CD4-positive, alpha-beta T cell treated with Interleukin-6 at 100 ng/mL for 8 hours (primary cell): ENCODE data around the gene CSF1.
"Not testable (repeated sequence)": the region's sequence is repeated elsewhere in the genome, so short reads cannot be mapped to it uniquely, and the experiment has no call there.

Source experiments
- DNase-seq: peaks from one replicate; pipeline ENCODE4 v3.0.0-alpha.2; 2020; ENCODE audit warnings: mixed read lengths, low spot score

Gene CSF1

DNA sequence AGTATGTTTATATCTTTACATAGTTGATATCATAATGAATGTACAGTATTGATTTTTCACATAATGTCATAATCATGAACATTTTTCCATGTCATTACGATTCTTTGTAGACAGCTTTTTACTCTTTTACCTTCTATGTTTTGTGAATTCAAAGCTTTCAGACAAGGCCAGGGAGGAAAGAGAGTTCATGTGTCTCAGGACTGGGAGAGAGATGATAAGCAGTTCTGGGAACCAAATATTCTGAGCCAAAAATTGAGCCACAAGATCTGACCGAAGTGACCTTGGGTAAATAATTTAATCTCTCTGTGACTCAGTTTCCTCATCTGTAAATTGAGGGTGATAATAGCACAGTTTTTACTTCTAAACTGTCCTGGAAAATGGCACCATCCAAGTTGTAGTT lies 31.8 kb downstream of the CSF1 start:
- no peak for DNase-seq

GRCh38 chr1:109944541-109944940 lies 33.9 kb downstream of the CSF1 start:
- no peak for DNase-seq

DNA sequence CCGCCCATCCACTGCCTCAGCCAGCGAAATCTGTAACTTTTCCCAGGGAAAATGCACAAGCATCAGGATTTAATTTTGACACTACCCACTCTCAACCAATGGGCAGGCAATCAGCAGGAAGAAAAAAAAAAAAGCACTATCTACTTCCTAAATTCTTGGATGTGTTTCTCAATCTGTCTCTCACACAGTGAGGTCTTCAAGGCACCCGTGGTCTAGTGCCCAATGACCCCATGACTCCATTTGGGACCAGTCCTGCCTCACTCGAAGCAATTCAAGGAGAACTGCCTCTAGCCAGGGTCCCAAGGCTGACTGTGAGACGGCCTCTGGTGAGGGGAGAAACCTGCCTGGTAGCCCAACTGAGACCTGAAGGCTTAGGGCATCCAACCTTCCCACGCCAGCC lies 35.9 kb downstream of the CSF1 start:
- no peak for DNase-seq

DNA sequence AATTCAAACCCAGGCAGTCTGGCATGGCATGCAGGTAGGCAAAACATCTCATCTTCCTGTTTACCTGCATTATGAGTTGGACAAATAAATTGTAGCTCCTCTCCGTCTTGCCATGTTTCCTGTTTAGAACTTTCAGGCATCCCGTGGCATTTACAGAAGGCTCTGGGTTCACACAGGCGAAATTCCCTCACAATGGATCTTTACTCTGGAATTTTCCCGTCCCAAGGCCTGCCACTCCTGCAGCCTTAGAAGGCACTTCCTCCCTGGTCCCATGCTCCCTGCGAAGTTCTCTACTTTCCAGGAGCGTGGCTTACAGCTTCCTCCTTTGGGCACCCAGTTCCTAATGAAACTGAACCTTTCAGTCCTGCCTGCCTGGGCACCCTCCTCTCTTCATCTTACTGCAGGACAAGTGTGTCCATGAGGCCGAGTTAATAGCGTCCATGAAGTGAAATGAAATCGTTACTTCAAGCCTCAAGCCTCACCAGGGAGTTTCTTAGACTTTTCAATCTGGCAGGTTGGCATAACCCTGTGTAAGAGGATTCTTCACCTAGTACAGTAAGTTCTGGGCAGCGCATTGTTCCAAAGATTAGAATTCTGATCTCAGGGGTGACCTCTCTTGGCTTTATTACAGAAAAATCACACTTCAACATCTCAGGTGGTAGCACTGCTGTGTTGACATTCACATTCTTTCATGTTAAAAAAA lies 37.1 kb downstream of the CSF1 start:
- DNase-seq, result no peak

- DNase-seq, result no peak
Measured at GRCh38 chr1:109948285-109948630, 37.6 kb downstream of the CSF1 start.

DNA sequence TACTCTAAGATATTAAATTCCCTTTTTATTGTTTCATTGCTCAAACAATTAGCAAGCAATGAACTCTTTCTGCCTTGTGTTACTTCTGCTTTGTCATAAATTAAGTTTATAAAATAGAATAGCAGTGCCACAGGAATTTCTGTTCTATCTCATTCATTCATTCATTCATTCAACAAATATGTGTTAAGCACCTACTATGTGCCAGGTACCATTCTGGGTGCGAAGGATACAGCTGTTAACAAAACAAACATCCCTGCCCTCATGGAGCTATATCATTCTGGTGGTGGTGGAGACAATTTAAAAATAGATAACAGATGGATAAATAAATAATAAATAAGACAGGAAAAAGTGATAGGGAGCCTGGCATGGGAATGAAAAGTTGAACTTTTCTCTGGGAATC lies 39.4 kb downstream of the CSF1 start:
- no peak for DNase-seq

- no peak for DNase-seq
Measured at GRCh38 chr1:109950509-109950908, 39.9 kb downstream of the CSF1 start.

- not testable (repeated sequence) for DNase-seq
Measured at GRCh38 chr1:109951501-109951900, 40.9 kb downstream of the CSF1 start.

DNA sequence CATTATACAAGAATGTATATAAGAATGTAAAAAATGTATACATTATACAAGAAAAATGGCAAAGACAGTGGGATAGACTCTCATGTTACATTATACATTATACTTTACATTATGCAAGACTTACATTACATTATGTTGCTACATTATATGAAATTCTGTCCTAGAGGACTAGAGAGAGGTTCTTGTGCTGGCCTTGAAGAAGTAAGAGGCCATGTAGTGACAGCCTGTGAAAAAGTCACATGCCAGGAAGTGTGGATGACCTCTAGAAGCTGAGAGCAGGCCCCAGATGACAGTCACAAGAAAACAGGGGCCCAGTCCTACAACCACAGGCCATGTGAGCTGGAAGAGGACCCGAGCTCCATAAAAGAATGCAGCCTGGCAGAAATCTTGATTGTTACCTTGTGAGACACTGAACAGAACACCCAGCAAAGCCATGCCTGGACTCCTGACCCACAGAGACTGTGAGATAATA lies 43.4 kb downstream of the CSF1 start:
- no peak for DNase-seq

DNA sequence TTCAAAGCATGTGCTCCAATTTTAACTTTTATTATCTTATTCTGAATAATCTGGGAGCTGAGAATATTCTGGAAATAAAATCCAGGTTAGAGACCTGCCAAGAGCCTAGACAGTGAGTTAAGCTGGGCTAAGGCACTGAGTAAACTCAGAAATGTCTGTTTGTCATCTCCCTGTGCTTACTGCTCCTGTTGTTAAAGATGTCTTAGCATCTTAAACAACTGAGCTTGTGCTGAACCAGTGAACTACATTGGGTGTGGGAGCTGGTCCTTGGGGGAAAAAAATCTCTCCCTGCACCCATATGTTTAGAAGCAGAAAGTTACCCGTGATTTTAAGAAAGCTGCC lies 49.0 kb downstream of the CSF1 start:
- no peak for DNase-seq

GRCh38 chr1:109959974-109960744 lies 49.5 kb downstream of the CSF1 start:
- DNase-seq, result no peak

GRCh38 chr1:109960745-109961094 lies 50.1 kb downstream of the CSF1 start:
- DNase-seq, result no peak

- no peak for DNase-seq
Measured at GRCh38 chr1:109963864-109964263, 53.2 kb downstream of the CSF1 start.

- DNase-seq, result no peak
Measured at GRCh38 chr1:109969146-109969829, 58.6 kb downstream of the CSF1 start.

- DNase-seq, result no peak
Measured at GRCh38 chr1:109969907-109970306, 59.3 kb downstream of the CSF1 start.

DNA sequence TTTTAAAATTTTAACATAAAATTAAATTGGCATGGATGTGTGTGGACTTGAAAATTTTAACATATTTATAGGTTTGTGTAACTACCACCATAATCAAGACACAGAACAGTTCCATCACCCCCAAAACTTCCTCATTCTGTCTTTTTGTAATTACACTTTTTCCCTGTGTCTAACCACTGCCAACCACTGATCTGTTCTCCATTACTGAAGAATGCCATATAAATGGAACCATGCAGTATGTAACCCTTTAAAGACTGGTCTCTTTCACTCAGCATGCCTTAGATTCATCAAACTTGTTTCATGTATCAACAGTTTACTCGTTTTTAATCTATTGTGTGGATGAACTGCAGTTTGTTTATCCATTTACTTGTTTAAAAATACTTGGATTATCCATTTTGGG lies 60.9 kb downstream of the CSF1 start:
- DNase-seq, result no peak

DNA sequence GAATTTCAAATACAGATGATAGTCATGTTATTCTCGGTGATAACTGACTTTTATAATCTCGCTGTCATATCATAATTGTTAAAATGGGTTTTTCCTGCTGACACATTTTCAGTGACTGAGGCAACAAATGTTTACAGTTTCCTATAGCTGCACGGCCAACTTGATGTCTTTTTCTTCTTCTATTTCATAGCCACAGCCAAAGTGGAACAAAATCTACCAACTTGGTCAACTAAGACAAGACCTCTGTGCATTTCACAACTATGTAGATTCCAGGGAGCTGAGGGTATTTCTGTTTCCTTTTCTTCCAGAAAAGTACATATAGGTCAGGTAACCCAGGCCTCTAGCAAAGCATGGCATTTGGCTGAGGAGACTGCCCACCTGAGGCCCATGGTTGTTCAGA lies 63.5 kb downstream of the CSF1 start:
- no peak for DNase-seq

- DNase-seq, result no peak
Measured at GRCh38 chr1:109975718-109976117, 65.1 kb downstream of the CSF1 start.

DNA sequence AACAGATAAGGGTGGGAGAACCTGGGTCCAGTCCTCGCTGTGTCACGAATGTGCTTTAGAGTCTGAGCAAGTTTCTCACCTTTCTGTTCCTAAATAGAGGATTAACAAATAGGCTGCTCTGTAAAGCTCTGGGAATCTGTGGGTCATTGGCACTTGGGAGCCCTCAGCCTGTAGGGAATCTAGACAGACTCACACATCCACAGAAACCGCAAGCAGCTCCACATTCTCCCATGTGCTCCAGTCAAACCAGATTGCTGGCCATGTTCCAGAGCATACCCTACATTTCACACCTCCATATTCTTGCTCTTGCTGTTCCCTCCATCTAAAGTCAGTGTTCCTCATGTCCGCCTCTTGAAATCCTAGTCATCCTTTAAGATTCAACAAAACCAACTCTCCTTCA lies 66.1 kb downstream of the CSF1 start:
- no peak for DNase-seq

DNA sequence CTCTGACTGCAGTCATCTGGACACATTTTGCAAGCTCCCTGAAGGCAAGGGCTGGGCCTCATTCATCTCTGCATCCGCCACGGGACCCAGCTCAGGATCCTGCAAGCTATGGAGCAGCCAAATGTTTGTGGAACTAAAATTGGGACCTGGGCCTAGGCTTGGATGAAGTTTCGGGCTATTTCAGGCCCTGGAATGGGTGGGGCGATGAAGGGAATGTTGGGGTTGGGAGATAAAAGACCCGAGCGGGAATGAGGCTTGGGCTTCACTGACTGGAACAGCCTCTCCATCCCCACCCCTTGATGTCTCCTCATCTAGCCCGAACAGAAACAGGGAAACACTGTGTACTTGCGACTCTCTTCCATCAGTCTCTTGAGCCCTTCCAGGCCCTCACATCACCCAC lies 66.6 kb downstream of the CSF1 start:
- DNase-seq, result no peak

- no peak for DNase-seq
Measured at GRCh38 chr1:109977657-109978378, 67.2 kb downstream of the CSF1 start.

DNA sequence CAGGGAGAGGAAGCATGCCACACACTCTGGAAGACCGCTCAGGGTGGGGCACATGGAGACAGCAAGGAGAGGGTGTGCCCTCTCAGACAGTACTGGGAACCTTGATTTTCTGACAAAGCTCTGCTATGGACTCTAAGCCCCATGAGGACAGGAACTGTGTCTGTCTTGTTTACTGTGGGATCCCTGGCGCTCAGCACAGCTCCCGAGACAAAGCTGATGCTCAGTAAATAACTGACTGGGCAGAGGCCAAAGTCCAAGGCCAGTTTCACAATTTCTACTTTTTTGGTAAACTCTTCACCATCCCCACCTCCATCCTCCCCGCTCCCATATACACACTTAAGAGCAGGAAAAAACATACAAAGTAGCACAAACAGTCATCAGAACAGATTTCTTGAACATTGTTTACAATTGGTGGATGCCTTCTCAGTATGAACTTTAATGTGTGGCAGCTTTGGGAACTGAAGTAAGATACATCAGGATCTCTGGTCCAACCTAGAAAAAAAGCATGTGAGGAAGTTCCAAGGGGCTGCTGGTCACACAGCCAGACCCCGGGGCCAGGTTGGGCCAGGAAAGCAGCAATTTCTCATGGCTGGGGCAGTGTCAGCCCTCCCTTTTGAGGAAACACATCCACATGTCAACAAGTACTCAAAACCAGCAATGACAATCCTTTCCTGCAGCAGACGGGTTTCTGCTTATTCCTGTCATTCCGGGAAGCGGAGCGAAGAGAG lies 68.3 kb downstream of the CSF1 start:
- DNase-seq, result no peak
